ENCODE data around the gene RXRB. TPM values are rescaled to one million over a fixed set of nuclear protein-coding genes. Genes with fewer than 3 reads are reported as not detected.
A peak's percentile ranks its signal among the peaks of the same experiment; 100 is the strongest.

Gene RXRB
- total and polyA plus RNA-seq, 2 of the 13 experiments (the other 11 are each of a cell fraction or from before 2014, with no cell fraction given), result 26.7 to 55.7 TPM

DNA sequence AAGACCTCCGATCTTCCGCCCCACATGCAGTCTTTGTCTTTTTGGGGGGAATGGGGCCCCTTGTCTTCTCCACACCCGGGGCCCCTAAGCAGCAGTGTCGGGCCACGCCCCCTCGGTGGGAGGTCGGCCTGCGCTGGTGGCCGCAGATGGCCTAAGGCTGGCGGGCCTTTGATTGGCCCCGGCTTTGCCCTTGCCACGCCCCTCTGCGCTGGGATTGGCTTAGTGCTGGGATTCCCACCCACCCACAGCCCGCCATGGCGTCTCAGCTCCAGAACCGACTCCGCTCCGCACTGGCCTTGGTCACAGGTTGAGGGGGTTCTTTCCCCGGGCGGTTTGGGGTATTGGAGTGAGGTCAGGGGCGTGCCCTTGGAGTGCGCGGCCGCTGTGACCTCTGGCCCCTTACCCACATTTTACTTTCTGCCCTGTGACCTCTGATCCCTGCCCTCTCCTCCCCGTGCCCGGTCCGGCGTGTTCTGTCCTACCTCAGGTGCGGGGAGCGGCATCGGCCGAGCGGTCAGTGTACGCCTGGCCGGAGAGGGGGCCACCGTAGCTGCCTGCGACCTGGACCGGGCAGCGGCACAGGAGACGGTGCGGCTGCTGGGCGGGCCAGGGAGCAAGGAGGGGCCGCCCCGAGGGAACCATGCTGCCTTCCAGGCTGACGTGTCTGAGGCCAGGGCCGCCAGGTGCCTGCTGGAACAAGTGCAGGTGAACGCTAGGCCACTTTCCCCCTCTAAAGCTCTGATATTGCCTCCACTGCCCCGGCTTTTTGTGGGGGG is 4.1 kb upstream of the RXRB start, which contains the start of gene HSD17B8 (continued):
- TF ChIP-seq, protein P1, sequence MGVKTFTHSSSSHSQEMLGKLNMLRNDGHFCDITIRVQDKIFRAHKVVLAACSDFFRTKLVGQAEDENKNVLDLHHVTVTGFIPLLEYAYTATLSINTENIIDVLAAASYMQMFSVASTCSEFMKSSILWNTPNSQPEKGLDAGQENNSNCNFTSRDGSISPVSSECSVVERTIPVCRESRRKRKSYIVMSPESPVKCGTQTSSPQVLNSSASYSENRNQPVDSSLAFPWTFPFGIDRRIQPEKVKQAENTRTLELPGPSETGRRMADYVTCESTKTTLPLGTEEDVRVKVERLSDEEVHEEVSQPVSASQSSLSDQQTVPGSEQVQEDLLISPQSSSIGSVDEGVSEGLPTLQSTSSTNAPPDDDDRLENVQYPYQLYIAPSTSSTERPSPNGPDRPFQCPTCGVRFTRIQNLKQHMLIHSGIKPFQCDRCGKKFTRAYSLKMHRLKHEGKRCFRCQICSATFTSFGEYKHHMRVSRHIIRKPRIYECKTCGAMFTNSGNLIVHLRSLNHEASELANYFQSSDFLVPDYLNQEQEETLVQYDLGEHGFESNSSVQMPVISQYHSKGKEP (CRISPR knock-in tag; IDR thresholded peaks at IDR 0.05), result no peak
- no peak for TF ChIP-seq CCDC6 (CRISPR knock-in tag; IDR thresholded peaks at IDR 0.05)
- TF ChIP-seq JUN (CRISPR knock-in tag; IDR thresholded peaks at IDR 0.05), result peak; percentile 36; the same call in 1 of the 2 replicates
- TF ChIP-seq, protein P2, sequence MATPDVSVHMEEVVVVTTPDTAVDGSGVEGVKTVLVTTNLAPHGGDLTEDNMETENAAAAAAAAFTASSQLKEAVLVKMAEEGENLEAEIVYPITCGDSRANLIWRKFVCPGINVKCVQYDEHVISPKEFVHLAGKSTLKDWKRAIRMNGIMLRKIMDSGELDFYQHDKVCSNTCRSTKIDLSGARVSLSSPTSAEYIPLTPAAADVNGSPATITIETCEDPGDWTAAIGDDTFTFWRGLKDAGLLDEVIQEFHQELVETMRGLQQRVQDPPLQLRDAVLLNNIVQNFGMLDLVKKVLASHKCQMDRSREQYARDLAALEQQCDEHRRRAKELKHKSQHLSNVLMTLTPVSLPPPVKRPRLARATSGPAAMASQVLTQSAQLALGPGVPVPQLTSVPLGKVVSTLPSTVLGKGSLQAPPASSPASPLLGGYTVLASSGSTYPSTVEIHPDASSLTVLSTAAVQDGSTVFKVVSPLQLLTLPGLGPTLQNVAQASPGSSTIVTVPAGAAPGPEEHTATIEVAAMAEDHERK (CRISPR knock-in tag; IDR thresholded peaks at IDR 0.05; ENCODE audit: low read depth), result no peak
- TF ChIP-seq NFYC (CRISPR knock-in tag; IDR thresholded peaks at IDR 0.05), result peak; percentile 87
- TF ChIP-seq NFE2L1 (CRISPR knock-in tag; IDR thresholded peaks at IDR 0.05; ENCODE audit: borderline replicate concordance), result no peak
- TF ChIP-seq, protein P3, sequence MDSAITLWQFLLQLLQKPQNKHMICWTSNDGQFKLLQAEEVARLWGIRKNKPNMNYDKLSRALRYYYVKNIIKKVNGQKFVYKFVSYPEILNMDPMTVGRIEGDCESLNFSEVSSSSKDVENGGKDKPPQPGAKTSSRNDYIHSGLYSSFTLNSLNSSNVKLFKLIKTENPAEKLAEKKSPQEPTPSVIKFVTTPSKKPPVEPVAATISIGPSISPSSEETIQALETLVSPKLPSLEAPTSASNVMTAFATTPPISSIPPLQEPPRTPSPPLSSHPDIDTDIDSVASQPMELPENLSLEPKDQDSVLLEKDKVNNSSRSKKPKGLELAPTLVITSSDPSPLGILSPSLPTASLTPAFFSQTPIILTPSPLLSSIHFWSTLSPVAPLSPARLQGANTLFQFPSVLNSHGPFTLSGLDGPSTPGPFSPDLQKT (CRISPR knock-in tag; IDR thresholded peaks at IDR 0.05; ENCODE audit: borderline replicate concordance), result no peak
- TF ChIP-seq, protein P4, sequence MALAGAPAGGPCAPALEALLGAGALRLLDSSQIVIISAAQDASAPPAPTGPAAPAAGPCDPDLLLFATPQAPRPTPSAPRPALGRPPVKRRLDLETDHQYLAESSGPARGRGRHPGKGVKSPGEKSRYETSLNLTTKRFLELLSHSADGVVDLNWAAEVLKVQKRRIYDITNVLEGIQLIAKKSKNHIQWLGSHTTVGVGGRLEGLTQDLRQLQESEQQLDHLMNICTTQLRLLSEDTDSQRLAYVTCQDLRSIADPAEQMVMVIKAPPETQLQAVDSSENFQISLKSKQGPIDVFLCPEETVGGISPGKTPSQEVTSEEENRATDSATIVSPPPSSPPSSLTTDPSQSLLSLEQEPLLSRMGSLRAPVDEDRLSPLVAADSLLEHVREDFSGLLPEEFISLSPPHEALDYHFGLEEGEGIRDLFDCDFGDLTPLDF (CRISPR knock-in tag; IDR thresholded peaks at IDR 0.05), result peak; percentile 72
- TF ChIP-seq, protein P5, sequence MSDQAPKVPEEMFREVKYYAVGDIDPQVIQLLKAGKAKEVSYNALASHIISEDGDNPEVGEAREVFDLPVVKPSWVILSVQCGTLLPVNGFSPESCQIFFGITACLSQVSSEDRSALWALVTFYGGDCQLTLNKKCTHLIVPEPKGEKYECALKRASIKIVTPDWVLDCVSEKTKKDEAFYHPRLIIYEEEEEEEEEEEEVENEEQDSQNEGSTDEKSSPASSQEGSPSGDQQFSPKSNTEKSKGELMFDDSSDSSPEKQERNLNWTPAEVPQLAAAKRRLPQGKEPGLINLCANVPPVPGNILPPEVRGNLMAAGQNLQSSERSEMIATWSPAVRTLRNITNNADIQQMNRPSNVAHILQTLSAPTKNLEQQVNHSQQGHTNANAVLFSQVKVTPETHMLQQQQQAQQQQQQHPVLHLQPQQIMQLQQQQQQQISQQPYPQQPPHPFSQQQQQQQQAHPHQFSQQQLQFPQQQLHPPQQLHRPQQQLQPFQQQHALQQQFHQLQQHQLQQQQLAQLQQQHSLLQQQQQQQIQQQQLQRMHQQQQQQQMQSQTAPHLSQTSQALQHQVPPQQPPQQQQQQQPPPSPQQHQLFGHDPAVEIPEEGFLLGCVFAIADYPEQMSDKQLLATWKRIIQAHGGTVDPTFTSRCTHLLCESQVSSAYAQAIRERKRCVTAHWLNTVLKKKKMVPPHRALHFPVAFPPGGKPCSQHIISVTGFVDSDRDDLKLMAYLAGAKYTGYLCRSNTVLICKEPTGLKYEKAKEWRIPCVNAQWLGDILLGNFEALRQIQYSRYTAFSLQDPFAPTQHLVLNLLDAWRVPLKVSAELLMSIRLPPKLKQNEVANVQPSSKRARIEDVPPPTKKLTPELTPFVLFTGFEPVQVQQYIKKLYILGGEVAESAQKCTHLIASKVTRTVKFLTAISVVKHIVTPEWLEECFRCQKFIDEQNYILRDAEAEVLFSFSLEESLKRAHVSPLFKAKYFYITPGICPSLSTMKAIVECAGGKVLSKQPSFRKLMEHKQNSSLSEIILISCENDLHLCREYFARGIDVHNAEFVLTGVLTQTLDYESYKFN (CRISPR knock-in tag; conservative IDR thresholded peaks at IDR 0.05), result peak; percentile 72
- TF ChIP-seq, protein P6, sequence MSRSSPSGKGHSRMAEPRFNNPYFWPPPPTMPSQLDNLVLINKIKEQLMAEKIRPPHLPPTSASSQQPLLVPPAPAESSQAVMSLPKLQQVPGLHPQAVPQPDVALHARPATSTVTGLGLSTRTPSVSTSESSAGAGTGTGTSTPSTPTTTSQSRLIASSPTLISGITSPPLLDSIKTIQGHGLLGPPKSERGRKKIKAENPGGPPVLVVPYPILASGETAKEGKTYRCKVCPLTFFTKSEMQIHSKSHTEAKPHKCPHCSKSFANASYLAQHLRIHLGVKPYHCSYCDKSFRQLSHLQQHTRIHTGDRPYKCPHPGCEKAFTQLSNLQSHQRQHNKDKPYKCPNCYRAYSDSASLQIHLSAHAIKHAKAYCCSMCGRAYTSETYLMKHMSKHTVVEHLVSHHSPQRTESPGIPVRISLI (CRISPR knock-in tag; IDR thresholded peaks at IDR 0.05; ENCODE audit: borderline replicate concordance), result 0 out of 2 replicates have a peak, but pooled peaks have one; percentile 34
- no peak; the same call in 1 of the 2 replicates for TF ChIP-seq RARA (CRISPR knock-in tag; IDR thresholded peaks at IDR 0.05)
- TF ChIP-seq, protein P7, sequence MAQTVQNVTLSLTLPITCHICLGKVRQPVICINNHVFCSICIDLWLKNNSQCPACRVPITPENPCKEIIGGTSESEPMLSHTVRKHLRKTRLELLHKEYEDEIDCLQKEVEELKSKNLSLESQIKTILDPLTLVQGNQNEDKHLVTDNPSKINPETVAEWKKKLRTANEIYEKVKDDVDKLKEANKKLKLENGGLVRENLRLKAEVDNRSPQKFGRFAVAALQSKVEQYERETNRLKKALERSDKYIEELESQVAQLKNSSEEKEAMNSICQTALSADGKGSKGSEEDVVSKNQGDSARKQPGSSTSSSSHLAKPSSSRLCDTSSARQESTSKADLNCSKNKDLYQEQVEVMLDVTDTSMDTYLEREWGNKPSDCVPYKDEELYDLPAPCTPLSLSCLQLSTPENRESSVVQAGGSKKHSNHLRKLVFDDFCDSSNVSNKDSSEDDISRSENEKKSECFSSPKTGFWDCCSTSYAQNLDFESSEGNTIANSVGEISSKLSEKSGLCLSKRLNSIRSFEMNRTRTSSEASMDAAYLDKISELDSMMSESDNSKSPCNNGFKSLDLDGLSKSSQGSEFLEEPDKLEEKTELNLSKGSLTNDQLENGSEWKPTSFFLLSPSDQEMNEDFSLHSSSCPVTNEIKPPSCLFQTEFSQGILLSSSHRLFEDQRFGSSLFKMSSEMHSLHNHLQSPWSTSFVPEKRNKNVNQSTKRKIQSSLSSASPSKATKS (CRISPR knock-in tag; IDR thresholded peaks at IDR 0.05), result no peak
- TF ChIP-seq TARDBP (CRISPR knock-in tag; IDR thresholded peaks at IDR 0.05), result peak; percentile 78; the same call in 1 of the 2 replicates
- no peak; the same call in 1 of the 2 replicates for TF ChIP-seq RXRB (CRISPR knock-in tag; IDR thresholded peaks at IDR 0.05; ENCODE audit: borderline replicate concordance)
